8988T (cell line): ENCODE data around the gene RAD51AP2.
"Not testable (repeated sequence)": the region's sequence is repeated elsewhere in the genome, so short reads cannot be mapped to it uniquely, and the experiment has no call there.

Experiments
- DNase-seq: peaks from one replicate; pipeline ENCODE4 v3.0.0; 2011

RAD51AP2 gene

GRCh38 chr2:17536416-17536815 lies 18.2 kb upstream of the RAD51AP2 start:
- no peak for DNase-seq

- DNase-seq: no peak
Observed at GRCh38 chr2:17533546-17533945, 15.3 kb upstream of the RAD51AP2 start.

- DNase-seq: no peak
Observed at GRCh38 chr2:17529771-17530170, 11.5 kb upstream of the RAD51AP2 start.

GRCh38 chr2:17522303-17522702 lies 4.1 kb upstream of the RAD51AP2 start:
- DNase-seq: no peak

- DNase-seq: no peak
Observed at GRCh38 chr2:17521621-17522020, 3.4 kb upstream of the RAD51AP2 start.

GRCh38 chr2:17520761-17521160 lies 2.5 kb upstream of the RAD51AP2 start:
- DNase-seq: no peak

GRCh38 chr2:17519486-17519885 lies 1.2 kb upstream of the RAD51AP2 start:
- no peak for DNase-seq

- DNase-seq: no peak
Observed at GRCh38 chr2:17517481-17518211, 594 bp downstream of the RAD51AP2 start.

GRCh38 chr2:17515652-17516051 lies 2.6 kb downstream of the RAD51AP2 start:
- DNase-seq: no peak

- DNase-seq: no peak
Observed at GRCh38 chr2:17506736-17507616, 11.3 kb downstream of the RAD51AP2 start.

- no peak for DNase-seq
Observed at GRCh38 chr2:17497718-17498117, 20.5 kb downstream of the RAD51AP2 start.

GRCh38 chr2:17495590-17495989 lies 22.6 kb downstream of the RAD51AP2 start:
- no peak for DNase-seq

- DNase-seq: not testable (repeated sequence)
Observed at GRCh38 chr2:17490165-17490564, 28.1 kb downstream of the RAD51AP2 start.

- not testable (repeated sequence) for DNase-seq
Observed at GRCh38 chr2:17488610-17489009, 29.6 kb downstream of the RAD51AP2 start.

GRCh38 chr2:17483496-17483895 lies 34.7 kb downstream of the RAD51AP2 start:
- no peak for DNase-seq

GRCh38 chr2:17482651-17483050 lies 35.6 kb downstream of the RAD51AP2 start:
- DNase-seq: no peak

- no peak for DNase-seq
Observed at GRCh38 chr2:17479875-17480274, 38.4 kb downstream of the RAD51AP2 start.

- no peak for DNase-seq
Observed at GRCh38 chr2:17476830-17477229, 41.4 kb downstream of the RAD51AP2 start.

- DNase-seq: no peak
Observed at GRCh38 chr2:17476064-17476463, 42.2 kb downstream of the RAD51AP2 start.

- DNase-seq: no peak
Observed at GRCh38 chr2:17475286-17475685, 43.0 kb downstream of the RAD51AP2 start.

GRCh38 chr2:17471979-17472378 lies 46.3 kb downstream of the RAD51AP2 start:
- DNase-seq: no peak

GRCh38 chr2:17470855-17471641 lies 47.2 kb downstream of the RAD51AP2 start:
- DNase-seq: no peak

GRCh38 chr2:17461087-17461475 lies 57.2 kb downstream of the RAD51AP2 start:
- DNase-seq: no peak
